Natural killer cell (primary cell): ENCODE results near the gene FOXI1. TPM values are rescaled to one million over a fixed set of nuclear protein-coding genes. Genes with fewer than 3 reads are reported as not detected.

Source experiments
- ATAC-seq, 3 donors: fragments of 150-1000 bp in 2 of 3; fragments of 200-7000 bp in 1 of 3; cut with Tn5 transposase; 1 replicate in 1 of 3; 2 replicates in 2 of 3; pipeline ENCODE4 v1.10.0; 2021; ENCODE audit warnings: mild to moderate bottlenecking in 2 of 3, moderate library complexity in 2 of 3
- DNase-seq, 2 donors: peaks; one replicate each; pipeline versions ENCODE4 v3.0.0 to v3.0.0-alpha.2; 2013 to 2021; ENCODE audit warnings: mixed read lengths in 1 of 2
- H3K27ac ChIP-seq: one replicate; pipeline ENCODE4 v1.5.1; 2013; ENCODE audit warnings: mild to moderate bottlenecking, low read length
- H3K27me3 ChIP-seq: one replicate; pipeline ENCODE4 v1.6.1; 2013; ENCODE audit warnings: low read length; ENCODE audit not compliant: control insufficient read depth, insufficient read depth
- H3K36me3 ChIP-seq: one replicate; pipeline ENCODE4 v1.6.1; 2013; ENCODE audit warnings: low read length; ENCODE audit not compliant: control insufficient read depth, insufficient read depth
- H3K4me1 ChIP-seq: one replicate; pipeline ENCODE4 v1.6.1; 2013; ENCODE audit warnings: low read length; ENCODE audit not compliant: control insufficient read depth, insufficient read depth
- H3K4me3 ChIP-seq: one replicate; pipeline ENCODE4 v1.5.1; 2013; ENCODE audit warnings: low read length
- H3K9me3 ChIP-seq: one replicate; pipeline ENCODE4 v1.6.1; 2013; ENCODE audit warnings: low read length; ENCODE audit not compliant: control insufficient read depth, insufficient read depth
- H3K27ac Mint-ChIP-seq, 2 donors: one replicate each; pipeline ENCODE4 v1.8.0; 2022; ENCODE audit warnings: mild to moderate bottlenecking in 2 of 2, mixed read lengths in 2 of 2, moderate library complexity in 1 of 2
- H3K27me3 Mint-ChIP-seq, 2 donors: one replicate each; pipeline ENCODE4 v1.8.0; 2022; ENCODE audit warnings: low read depth in 2 of 2, mixed read lengths in 2 of 2
- H3K36me3 Mint-ChIP-seq: one replicate; pipeline ENCODE4 v1.8.0; 2022; ENCODE audit warnings: mixed read lengths
- H3K4me1 Mint-ChIP-seq, 2 donors: one replicate each; pipeline ENCODE4 v1.8.0; 2022; ENCODE audit warnings: mixed read lengths in 2 of 2
- H3K4me3 Mint-ChIP-seq: one replicate; pipeline ENCODE4 v1.8.0; 2022; ENCODE audit warnings: mild to moderate bottlenecking, moderate library complexity, mixed read lengths
- H3K9me3 Mint-ChIP-seq, 2 donors: one replicate each; pipeline ENCODE4 v1.8.0; 2022; ENCODE audit warnings: mixed read lengths in 2 of 2
- CTCF ChIP-seq: fragments of 200-600 bp; IDR thresholded peaks from one replicate; pipeline ENCODE4 v1.8.0; 2022; ENCODE audit warnings: antibody characterized with exemption
- WGBS: methylation state at CpG from one replicate; pipeline ENCODE4 v1.1.7; 2013; ENCODE audit warnings: missing lambda C conversion rate; ENCODE audit not compliant: insufficient coverage; 5-methylcytosine and 5-hydroxymethylcytosine counted together
- intact Hi-C: fragments of 100-400 bp; cut with micrococcal nuclease; formaldehyde crosslinking; loops from one replicate; pipeline ENCODE4 v1.14.2; 2022
- total RNA-seq, 4 donors: library from RNA; stranded (reverse); fragments of 120-200 nt in 1 of 4; gene quantifications; one replicate each; pipeline versions ENCODE4 v1.2.3 to v1.2.4, GENCODE V29; 2013 to 2022

The FOXI1 gene
- total RNA-seq, 3 donors from 2014 or later (not counting 1 experiment from before 2014, with no cell fraction given): 0.18 TPM; not detected in 2

DNA sequence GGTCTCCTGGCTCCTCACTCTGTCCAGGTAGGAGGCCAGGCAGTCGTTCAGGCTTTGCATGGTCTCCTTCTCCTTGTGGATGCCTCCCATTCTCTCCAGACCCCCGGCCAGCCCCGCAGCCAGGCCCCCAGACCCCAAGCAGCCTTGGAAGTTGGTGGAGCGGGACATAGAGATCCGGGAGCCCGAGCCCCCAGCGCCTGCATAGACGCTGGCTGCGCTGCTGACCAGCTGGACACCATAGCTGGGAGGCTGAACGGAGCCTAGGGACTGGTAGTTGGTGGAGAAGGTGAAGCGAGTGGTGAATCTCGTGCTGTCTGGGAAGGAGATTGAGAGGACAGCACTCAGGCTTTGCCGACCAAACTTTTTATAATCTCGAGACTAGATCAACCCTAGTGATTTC is 35.9 kb downstream of the FOXI1 start:
- Histone ChIP-seq H3K36me3 (no peaks in the 10 kb centered on the region), H3K4me3 (no peak overlapping the region), H3K27me3 (no peaks in the 10 kb centered on the region), H3K9me3 (no peaks in the 10 kb centered on the region), H3K4me1 (no peaks in the 10 kb centered on the region), H3K27ac (no peak overlapping the region)
- Mint-ChIP-seq H3K27me3 (peaks cover 0 to 3% of the 10 kb centered on the region in 2 donors), H3K9me3 (no peaks in the 10 kb centered on the region), H3K4me1 (no peaks in the 10 kb centered on the region), H3K4me3 (no peak overlapping the region), H3K36me3 (no peaks in the 10 kb centered on the region), H3K27ac (no peak overlapping the region)
- 89% methylated on average over 14 of the region's 14 CpGs for WGBS
- no peak for TF ChIP-seq CTCF
- DNase-seq (no peak), ATAC-seq (no peak)
- intact Hi-C loops: no loop called here

DNA sequence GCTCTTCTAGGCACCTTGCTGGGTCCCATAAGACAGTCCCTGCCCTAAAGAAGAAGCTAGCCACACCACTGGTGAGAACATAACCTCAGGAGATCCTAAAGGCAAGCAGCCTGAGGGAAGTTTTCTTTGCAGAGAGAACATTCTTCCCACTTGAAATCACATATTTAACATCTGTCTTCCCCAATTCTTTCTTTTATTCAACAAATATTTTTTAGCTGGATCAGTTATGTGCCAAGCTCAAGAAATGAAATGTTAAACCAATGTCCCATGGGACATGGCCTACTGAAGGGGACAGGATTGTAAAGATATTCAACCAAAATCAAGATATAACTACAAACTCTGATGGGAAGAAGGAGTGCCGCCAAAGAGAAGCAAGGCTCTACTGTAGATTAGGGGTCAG is 36.5 kb downstream of the FOXI1 start:
- intact Hi-C loops: no loop called here
- Histone ChIP-seq H3K36me3 (no peaks in the 10 kb centered on the region), H3K4me1 (no peaks in the 10 kb centered on the region), H3K27me3 (no peaks in the 10 kb centered on the region), H3K4me3 (no peak overlapping the region), H3K9me3 (no peaks in the 10 kb centered on the region), H3K27ac (no peak overlapping the region)
- Mint-ChIP-seq H3K27me3 (peaks cover 0 to 3% of the 10 kb centered on the region in 2 donors), H3K27ac (no peak overlapping the region), H3K36me3 (no peaks in the 10 kb centered on the region), H3K4me3 (no peak overlapping the region), H3K9me3 (no peaks in the 10 kb centered on the region), H3K4me1 (no peaks in the 10 kb centered on the region)
- ATAC-seq: no peak
- no peak for DNase-seq
- 100% methylated on average over 1 of the region's 1 CpG for WGBS
- TF ChIP-seq CTCF: no peak

GRCh38 chr5:170143091-170143490 is 37.4 kb downstream of the FOXI1 start:
- TF ChIP-seq CTCF: no peak
- Histone ChIP-seq H3K36me3 (no peaks in the 10 kb centered on the region), H3K27me3 (no peaks in the 10 kb centered on the region), H3K4me1 (no peaks in the 10 kb centered on the region), H3K9me3 (no peaks in the 10 kb centered on the region), H3K4me3 (no peak overlapping the region), H3K27ac (no peak overlapping the region)
- intact Hi-C loops: no loop called here
- ATAC-seq (no peak), DNase-seq (no peak)
- Mint-ChIP-seq H3K9me3 (no peaks in the 10 kb centered on the region), H3K4me3 (no peak overlapping the region), H3K27me3 (peaks cover 0 to 11% of the 10 kb centered on the region in 2 donors), H3K4me1 (no peaks in the 10 kb centered on the region), H3K27ac (no peak overlapping the region), H3K36me3 (no peaks in the 10 kb centered on the region)
- WGBS: 85% methylated on average over 7 of the region's 7 CpGs

- Histone ChIP-seq H3K27ac (no peak overlapping the region), H3K9me3 (no peaks in the 10 kb centered on the region), H3K36me3 (no peaks in the 10 kb centered on the region), H3K27me3 (no peaks in the 10 kb centered on the region), H3K4me3 (no peak overlapping the region), H3K4me1 (no peaks in the 10 kb centered on the region)
- Mint-ChIP-seq H3K9me3 (no peaks in the 10 kb centered on the region), H3K4me1 (no peaks in the 10 kb centered on the region), H3K36me3 (no peaks in the 10 kb centered on the region), H3K4me3 (no peak overlapping the region), H3K27ac (no peak overlapping the region), H3K27me3 (peaks cover 0 to 11% of the 10 kb centered on the region in 2 donors)
- intact Hi-C loops: no loop called here
- TF ChIP-seq CTCF: no peak
- no peak for DNase-seq
- ATAC-seq: no peak
- WGBS: 88% methylated on average over 2 of the region's 2 CpGs
Observed at GRCh38 chr5:170143710-170144109, 38.0 kb downstream of the FOXI1 start.
